Suprapubic skin (tissue), 3 donors: ENCODE measurements around the gene OGT.

Source experiments
- POLR2AphosphoS5 ChIP-seq, 3 donors: sonication (generic); formaldehyde crosslinking; IDR thresholded peaks; one replicate each; pipeline ENCODE4 v1.6.1; 2017; ENCODE audit warnings: antibody characterized with exemption in 3 of 3
- TF ChIP-seq, protein P1 (sequence below), 2 donors: fragments of 200-600 bp in 1 of 2; fragments of 450-650 bp in 1 of 2; sonication (generic) in 1 of 2; IDR thresholded peaks; one replicate each; pipeline ENCODE4 v1.5.1; 2016 to 2019; ENCODE audit warnings: antibody characterized with exemption in 2 of 2, mild to moderate bottlenecking in 1 of 2, moderate library complexity in 1 of 2

DNA sequence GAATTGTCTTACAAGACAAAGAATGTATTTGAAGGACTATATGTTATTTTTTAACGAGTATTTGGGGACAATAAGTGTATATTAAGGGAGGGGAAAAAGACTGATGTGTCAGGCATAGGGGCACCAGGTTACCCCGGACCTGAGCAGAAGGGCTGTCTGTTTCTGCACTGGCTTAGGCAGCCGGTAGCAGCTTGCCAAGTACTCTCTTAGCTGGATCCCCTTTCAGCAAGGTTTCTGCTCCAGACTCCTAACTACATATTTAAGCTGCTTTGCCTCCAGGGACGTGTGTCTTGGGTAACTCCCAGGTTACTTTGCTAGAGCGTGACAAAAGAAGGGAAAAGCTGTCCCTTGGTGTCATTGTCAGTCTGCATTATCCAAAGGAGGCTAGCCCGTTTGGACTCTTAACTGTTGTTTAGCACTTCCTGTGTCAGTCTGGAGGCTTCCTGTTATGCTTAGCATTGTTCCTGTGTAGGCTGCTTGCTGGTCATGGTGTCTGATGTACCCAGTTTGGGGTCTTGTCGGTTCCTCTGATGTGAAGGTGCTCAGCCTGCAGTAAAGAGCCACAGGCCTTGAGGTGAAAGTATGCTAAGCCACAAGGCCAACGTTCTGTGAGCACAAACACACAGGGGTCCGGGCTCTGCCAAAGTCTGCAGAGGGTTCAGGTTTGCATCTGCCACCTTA, 73.8 kb downstream of the OGT start:
- TF ChIP-seq, protein P1, sequence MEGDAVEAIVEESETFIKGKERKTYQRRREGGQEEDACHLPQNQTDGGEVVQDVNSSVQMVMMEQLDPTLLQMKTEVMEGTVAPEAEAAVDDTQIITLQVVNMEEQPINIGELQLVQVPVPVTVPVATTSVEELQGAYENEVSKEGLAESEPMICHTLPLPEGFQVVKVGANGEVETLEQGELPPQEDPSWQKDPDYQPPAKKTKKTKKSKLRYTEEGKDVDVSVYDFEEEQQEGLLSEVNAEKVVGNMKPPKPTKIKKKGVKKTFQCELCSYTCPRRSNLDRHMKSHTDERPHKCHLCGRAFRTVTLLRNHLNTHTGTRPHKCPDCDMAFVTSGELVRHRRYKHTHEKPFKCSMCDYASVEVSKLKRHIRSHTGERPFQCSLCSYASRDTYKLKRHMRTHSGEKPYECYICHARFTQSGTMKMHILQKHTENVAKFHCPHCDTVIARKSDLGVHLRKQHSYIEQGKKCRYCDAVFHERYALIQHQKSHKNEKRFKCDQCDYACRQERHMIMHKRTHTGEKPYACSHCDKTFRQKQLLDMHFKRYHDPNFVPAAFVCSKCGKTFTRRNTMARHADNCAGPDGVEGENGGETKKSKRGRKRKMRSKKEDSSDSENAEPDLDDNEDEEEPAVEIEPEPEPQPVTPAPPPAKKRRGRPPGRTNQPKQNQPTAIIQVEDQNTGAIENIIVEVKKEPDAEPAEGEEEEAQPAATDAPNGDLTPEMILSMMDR (IDR thresholded peaks at IDR 0.05): no peak
- TF ChIP-seq POLR2AphosphoS5 (IDR thresholded peaks at IDR 0.05): no peak
